ENCODE data around the gene CTSK. TPM values are rescaled to one million over a fixed set of nuclear protein-coding genes. Genes with fewer than 3 reads are reported as not detected.
"Not testable (repeated sequence)": the region's sequence is repeated elsewhere in the genome, so short reads cannot be mapped to it uniquely, and the experiment has no call there.

The CTSK gene
- total RNA-seq, 2 experiments from 2014 or later, result 1.6 to 1.8 TPM

GRCh38 chr1:150796374-150796773 lies 11.7 kb downstream of the CTSK start:
- POLR2A ChIA-PET, result no interaction called here
- BruUV-seq (replicated peaks), result no TSS peak
- Histone ChIP-seq H3K36me3 (ENCODE audit: insufficient read depth, low read length) (no peaks in the 10 kb centered on the region), H3K9me3 (ENCODE audit: low read length) (no peaks in the 10 kb centered on the region), H2AFZ (ENCODE audit: low read length) (no peak overlapping the region), H3K4me1 (ENCODE audit: insufficient read depth, low read length, poor library complexity, severe bottlenecking) (no peaks in the 10 kb centered on the region), H3K79me2 (ENCODE audit: insufficient read depth, low read depth, low read length) (no peaks in the 10 kb centered on the region), H3K27ac (ENCODE audit: low read depth, low read length, poor library complexity, severe bottlenecking) (no peak overlapping the region), H4K20me1 (ENCODE audit: insufficient read depth, low read length) (no peaks in the 10 kb centered on the region), H3K4me3 (ENCODE audit: low read depth, low read length, poor library complexity, severe bottlenecking) (no peak overlapping the region), H3K9me2 (ENCODE audit: insufficient read depth, low read length) (no peaks in the 10 kb centered on the region), H3K4me2 (ENCODE audit: low read length) (no peak overlapping the region)
- CTCF ChIA-PET (ENCODE audit: unreplicated experiment), result no interaction called here
- TF ChIP-seq CTCF (conservative IDR thresholded peaks at IDR 0.05; ENCODE audit: low read length) (no peak), EZH2phosphoT487 (IDR thresholded peaks at IDR 0.05; ENCODE audit: borderline replicate concordance, low read depth, low read length) (no peak)
- DNase-seq (ENCODE audit: low spot score), result no peak
- intact Hi-C loops (cut with micrococcal nuclease; ENCODE audit: unreplicated experiment), result no loop called here

- H3K9me2 ChIP-seq (ENCODE audit: insufficient read depth, low read length); POLR2A ChIA-PET; intact Hi-C loops (cut with micrococcal nuclease; ENCODE audit: unreplicated experiment); H3K4me1 ChIP-seq (ENCODE audit: insufficient read depth, low read length, poor library complexity, severe bottlenecking); H3K36me3 ChIP-seq (ENCODE audit: insufficient read depth, low read length); DNase-seq (ENCODE audit: low spot score); H3K4me3 ChIP-seq (ENCODE audit: low read depth, low read length, poor library complexity, severe bottlenecking); H3K79me2 ChIP-seq (ENCODE audit: insufficient read depth, low read depth, low read length); CTCF ChIA-PET (ENCODE audit: unreplicated experiment); BruUV-seq (replicated peaks); H3K27ac ChIP-seq (ENCODE audit: low read depth, low read length, poor library complexity, severe bottlenecking); H2AFZ ChIP-seq (ENCODE audit: low read length); H3K9me3 ChIP-seq (ENCODE audit: low read length); H4K20me1 ChIP-seq (ENCODE audit: insufficient read depth, low read length); H3K4me2 ChIP-seq (ENCODE audit: low read length): not testable (repeated sequence)
These were observed 14.3 kb downstream of the CTSK start for GRCh38 chr1:150793778-150794177.

GRCh38 chr1:150793221-150793620 lies 14.8 kb downstream of the CTSK start:
- no TSS peak for BruUV-seq (replicated peaks)
- H3K4me2 ChIP-seq (ENCODE audit: low read length), result no peak overlapping the region
- no peaks in the 10 kb centered on the region for H3K36me3 ChIP-seq (ENCODE audit: insufficient read depth, low read length)
- no peak overlapping the region for H3K4me3 ChIP-seq (ENCODE audit: low read depth, low read length, poor library complexity, severe bottlenecking)
- CTCF ChIA-PET (ENCODE audit: unreplicated experiment), result no interaction called here
- intact Hi-C loops (cut with micrococcal nuclease; ENCODE audit: unreplicated experiment), result no loop called here
- no peak overlapping the region for H3K27ac ChIP-seq (ENCODE audit: low read depth, low read length, poor library complexity, severe bottlenecking)
- no peak overlapping the region for H2AFZ ChIP-seq (ENCODE audit: low read length)
- TF ChIP-seq CTCF (conservative IDR thresholded peaks at IDR 0.05; ENCODE audit: low read length) (no peak), EZH2phosphoT487 (IDR thresholded peaks at IDR 0.05; ENCODE audit: borderline replicate concordance, low read depth, low read length) (no peak)
- no peaks in the 10 kb centered on the region for H3K9me3 ChIP-seq (ENCODE audit: low read length)
- H3K4me1 ChIP-seq (ENCODE audit: insufficient read depth, low read length, poor library complexity, severe bottlenecking), result peaks cover 5% of the 10 kb centered on the region
- no peaks in the 10 kb centered on the region for H3K9me2 ChIP-seq (ENCODE audit: insufficient read depth, low read length)
- H4K20me1 ChIP-seq (ENCODE audit: insufficient read depth, low read length), result no peaks in the 10 kb centered on the region
- DNase-seq (ENCODE audit: low spot score), result no peak
- POLR2A ChIA-PET, result interaction anchor here (0.6 to 0.8 kb wide), 2 partner anchors 108 to 203 kb away, joined by 3 to 6 read pairs; no protein-coding TSS in a partner anchor
- no peaks in the 10 kb centered on the region for H3K79me2 ChIP-seq (ENCODE audit: insufficient read depth, low read depth, low read length)

Data from OCI-LY7 (cell line).